Esophagus muscularis mucosa (tissue), 4 donors: Measurements from ENCODE around the gene FXR2. TPM values are rescaled to one million over a fixed set of nuclear protein-coding genes. Genes with fewer than 3 reads are reported as not detected.

ENCODE experiments used
- DNase-seq: peaks from one replicate; pipeline ENCODE4 v3.0.0-alpha.2; 2017; ENCODE audit errors: extremely low spot score
- H3K27ac ChIP-seq, 4 donors: fragments of 200-600 bp; sonication (generic); replicated peaks in 1 of 4; 1 replicate in 3 of 4; 2 replicates in 1 of 4; pipeline ENCODE4 v1.5.1; 2016 to 2019; ENCODE audit warnings: mild to moderate bottlenecking in 1 of 4
- H3K27me3 ChIP-seq, 4 donors: fragments of 200-600 bp; sonication (generic); one replicate each; pipeline versions ENCODE4 v1.5.1 to v1.6.0; 2016 to 2019
- H3K36me3 ChIP-seq, 4 donors: fragments of 200-600 bp; sonication (generic); one replicate each; pipeline ENCODE4 v1.5.1; 2016 to 2019
- H3K4me1 ChIP-seq, 4 donors: fragments of 200-600 bp; sonication (generic); one replicate each; pipeline ENCODE4 v1.5.1; 2016 to 2019
- H3K4me3 ChIP-seq, 4 donors: fragments of 200-600 bp; sonication (generic); 1 replicate in 2 of 4; 2 replicates in 2 of 4; pipeline ENCODE4 v1.5.1; 2016 to 2019; ENCODE audit warnings: mild to moderate bottlenecking in 4 of 4, moderate library complexity in 1 of 4
- H3K9me3 ChIP-seq, 4 donors: fragments of 200-600 bp; sonication (generic); 1 replicate in 3 of 4; 2 replicates in 1 of 4; pipeline ENCODE4 v1.5.1; 2016 to 2019
- EP300 ChIP-seq: sonication (generic); formaldehyde crosslinking; IDR thresholded peaks from one replicate; pipeline ENCODE4 v1.6.1; 2017; ENCODE audit warnings: antibody characterized with exemption
- POLR2A ChIP-seq: fragments of 450-650 bp; IDR thresholded peaks from one replicate; pipeline ENCODE4 v1.6.1; 2017; ENCODE audit warnings: antibody characterized with exemption, moderate library complexity, mild to moderate bottlenecking, low read depth
- POLR2AphosphoS5 ChIP-seq, 2 donors: sonication (generic); formaldehyde crosslinking; IDR thresholded peaks; one replicate each; pipeline ENCODE4 v1.6.1; 2017; ENCODE audit warnings: antibody characterized with exemption in 2 of 2
- WGBS: methylation state at CpG from one replicate; pipeline ENCODE4 v1.1.5; 2018; 5-methylcytosine and 5-hydroxymethylcytosine counted together
- intact Hi-C: fragments of 100-400 bp; cut with DNase I; formaldehyde crosslinking; loops from one replicate; pipeline ENCODE4 v1.15.1; 2023
- total RNA-seq, 4 donors: library from RNA; depleted of rRNA; stranded (reverse); fragments of >200 nt; gene quantifications; one replicate each; pipeline versions ENCODE4 v1.1.0 to v1.2.1, GENCODE V29; 2016
- TF ChIP-seq, protein P1 (sequence below), 3 experiments: fragments of 200-600 bp in 2 of 3; fragments of 450-650 bp in 1 of 3; sonication (generic) in 2 of 3; IDR thresholded peaks; one replicate each; pipeline ENCODE4 v1.5.1; 2017 to 2019; ENCODE audit warnings: antibody characterized with exemption in 3 of 3, mild to moderate bottlenecking in 2 of 3, moderate library complexity in 1 of 3

The FXR2 gene
- total RNA-seq, 4 donors from 2014 or later = 38.2 to 65.8 (median 50.2) TPM

DNA sequence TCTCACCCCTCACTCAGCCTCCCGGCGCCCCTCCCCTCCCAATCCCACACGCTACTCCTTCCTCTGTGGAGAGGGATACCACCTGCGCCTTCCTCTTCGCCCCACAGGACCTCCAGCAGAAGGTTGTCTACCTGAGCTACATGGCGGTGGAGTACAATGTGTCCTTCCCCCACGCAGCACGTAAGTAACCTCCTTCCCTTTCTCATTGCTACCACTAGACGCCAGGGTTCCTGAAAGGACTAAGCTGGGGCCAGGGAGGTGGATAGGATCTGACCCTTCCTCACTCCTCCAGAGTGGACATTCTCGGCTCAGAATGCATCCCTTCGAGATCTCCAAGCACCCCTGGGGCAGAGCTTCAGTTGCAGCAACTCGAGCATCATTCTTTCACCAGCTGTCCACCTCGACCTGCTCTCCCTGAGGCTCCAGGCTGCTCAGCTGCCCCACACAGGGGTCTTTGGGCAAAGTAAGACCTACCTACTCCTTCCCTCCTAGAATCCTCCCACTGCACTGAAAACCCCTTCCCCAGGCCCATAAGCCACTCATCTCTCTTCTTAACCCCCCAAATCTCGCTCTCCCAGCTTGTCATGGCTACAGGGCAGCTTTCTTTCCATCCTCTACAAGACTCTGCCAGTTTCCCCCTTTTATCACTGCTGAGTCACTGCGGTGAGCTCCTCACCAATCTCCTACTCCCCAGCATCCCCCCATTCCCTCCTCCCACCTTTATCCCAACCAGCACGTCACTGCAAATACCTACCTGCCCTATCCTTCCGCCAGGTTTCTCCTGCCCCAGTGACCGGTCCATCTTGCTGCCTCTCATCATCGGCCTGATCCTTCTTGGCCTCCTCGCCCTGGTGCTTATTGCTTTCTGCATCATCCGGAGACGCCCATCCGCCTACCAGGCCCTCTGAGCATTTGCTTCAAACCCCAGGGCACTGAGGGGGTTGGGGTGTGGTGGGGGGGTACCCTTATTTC, 33.8 kb downstream of the FXR2 start:
- no peak for DNase-seq
- intact Hi-C loops = no loop called here
- H3K4me3 ChIP-seq = peak overlapping the region; percentile 21 to 72 (median 39)
- TF ChIP-seq POLR2A (no peak), EP300 (no peak), POLR2AphosphoS5 (IDR thresholded peaks at IDR 0.05) (no peak)
- TF ChIP-seq, protein P1, sequence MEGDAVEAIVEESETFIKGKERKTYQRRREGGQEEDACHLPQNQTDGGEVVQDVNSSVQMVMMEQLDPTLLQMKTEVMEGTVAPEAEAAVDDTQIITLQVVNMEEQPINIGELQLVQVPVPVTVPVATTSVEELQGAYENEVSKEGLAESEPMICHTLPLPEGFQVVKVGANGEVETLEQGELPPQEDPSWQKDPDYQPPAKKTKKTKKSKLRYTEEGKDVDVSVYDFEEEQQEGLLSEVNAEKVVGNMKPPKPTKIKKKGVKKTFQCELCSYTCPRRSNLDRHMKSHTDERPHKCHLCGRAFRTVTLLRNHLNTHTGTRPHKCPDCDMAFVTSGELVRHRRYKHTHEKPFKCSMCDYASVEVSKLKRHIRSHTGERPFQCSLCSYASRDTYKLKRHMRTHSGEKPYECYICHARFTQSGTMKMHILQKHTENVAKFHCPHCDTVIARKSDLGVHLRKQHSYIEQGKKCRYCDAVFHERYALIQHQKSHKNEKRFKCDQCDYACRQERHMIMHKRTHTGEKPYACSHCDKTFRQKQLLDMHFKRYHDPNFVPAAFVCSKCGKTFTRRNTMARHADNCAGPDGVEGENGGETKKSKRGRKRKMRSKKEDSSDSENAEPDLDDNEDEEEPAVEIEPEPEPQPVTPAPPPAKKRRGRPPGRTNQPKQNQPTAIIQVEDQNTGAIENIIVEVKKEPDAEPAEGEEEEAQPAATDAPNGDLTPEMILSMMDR (IDR thresholded peaks at IDR 0.05) = no peak
- peak overlapping the region; percentile 82 to 94 (median 89) for H3K27ac ChIP-seq
- H3K9me3 ChIP-seq = no peaks in the 10 kb centered on the region
- peaks cover 53 to 94% (median 88%) of the 10 kb centered on the region in 4 donors for H3K4me1 ChIP-seq
- H3K36me3 ChIP-seq = peaks cover 28 to 38% (median 34%) of the 10 kb centered on the region in 4 donors
- WGBS = 76% methylated on average over 21 of the region's 23 CpGs
- H3K27me3 ChIP-seq = no peaks in the 10 kb centered on the region

DNA sequence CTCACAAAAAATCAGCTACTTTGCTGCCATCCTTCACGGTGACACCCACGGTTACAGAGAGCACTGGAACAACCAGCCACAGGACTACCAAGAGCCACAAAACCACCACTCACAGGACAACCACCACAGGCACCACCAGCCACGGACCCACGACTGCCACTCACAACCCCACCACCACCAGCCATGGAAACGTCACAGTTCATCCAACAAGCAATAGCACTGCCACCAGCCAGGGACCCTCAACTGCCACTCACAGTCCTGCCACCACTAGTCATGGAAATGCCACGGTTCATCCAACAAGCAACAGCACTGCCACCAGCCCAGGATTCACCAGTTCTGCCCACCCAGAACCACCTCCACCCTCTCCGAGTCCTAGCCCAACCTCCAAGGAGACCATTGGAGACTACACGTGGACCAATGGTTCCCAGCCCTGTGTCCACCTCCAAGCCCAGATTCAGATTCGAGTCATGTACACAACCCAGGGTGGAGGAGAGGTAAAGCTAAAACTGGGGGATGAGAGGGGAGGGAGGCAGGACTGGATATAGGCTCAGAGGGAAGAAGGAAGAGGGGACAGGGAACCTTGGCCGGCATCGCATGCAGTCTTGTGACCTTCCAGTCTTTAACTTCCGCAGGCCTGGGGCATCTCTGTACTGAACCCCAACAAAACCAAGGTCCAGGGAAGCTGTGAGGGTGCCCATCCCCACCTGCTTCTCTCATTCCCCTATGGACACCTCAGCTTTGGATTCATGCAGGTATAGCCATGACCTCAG, 34.7 kb downstream of the FXR2 start:
- no peaks in the 10 kb centered on the region for H3K9me3 ChIP-seq
- H3K36me3 ChIP-seq = peaks cover 37 to 47% (median 43%) of the 10 kb centered on the region in 4 donors
- 67% methylated on average over 8 of the region's 12 CpGs for WGBS
- H3K4me3 ChIP-seq = peak overlapping the region; percentile 21 to 72 (median 39)
- peak overlapping the region; percentile 82 to 94 (median 89) for H3K27ac ChIP-seq
- no peak for TF ChIP-seq POLR2A
- TF ChIP-seq POLR2AphosphoS5 (IDR thresholded peaks at IDR 0.05) = no peak
- DNase-seq = no peak
- no peaks in the 10 kb centered on the region for H3K27me3 ChIP-seq
- intact Hi-C loops = no loop called here
- H3K4me1 ChIP-seq = peaks cover 58 to 94% (median 89%) of the 10 kb centered on the region in 4 donors

DNA sequence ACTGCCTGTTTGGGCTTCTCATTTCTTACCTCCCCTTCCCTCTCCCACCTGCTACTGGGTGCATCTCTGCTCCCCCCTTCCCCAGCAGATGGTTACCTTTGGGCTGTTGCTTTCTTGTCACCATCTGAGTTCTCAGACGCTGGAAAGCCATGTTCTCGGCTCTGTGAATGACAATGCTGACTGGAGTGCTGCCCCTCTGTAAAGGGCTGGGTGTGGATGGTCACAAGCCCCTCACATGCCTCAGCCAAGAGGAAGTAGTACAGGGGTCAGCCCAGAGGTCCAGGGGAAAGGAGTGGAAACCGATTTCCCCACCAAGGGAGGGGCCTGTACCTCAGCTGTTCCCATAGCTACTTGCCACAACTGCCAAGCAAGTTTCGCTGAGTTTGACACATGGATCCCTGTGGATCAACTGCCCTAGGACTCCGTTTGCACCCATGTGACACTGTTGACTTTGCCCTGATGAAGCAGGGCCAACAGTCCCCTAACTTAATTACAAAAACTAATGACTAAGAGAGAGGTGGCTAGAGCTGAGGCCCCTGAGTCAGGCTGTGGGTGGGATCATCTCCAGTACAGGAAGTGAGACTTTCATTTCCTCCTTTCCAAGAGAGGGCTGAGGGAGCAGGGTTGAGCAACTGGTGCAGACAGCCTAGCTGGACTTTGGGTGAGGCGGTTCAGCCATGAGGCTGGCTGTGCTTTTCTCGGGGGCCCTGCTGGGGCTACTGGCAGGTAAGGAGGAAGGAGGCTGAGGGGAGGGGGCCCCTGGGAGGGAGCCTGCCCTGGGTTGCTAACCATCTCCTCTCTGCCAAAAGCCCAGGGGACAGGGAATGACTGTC, 35.5 kb downstream of the FXR2 start, which contains the start of gene CD68:
TSS of gene CD68 (plus strand) at position 638 of the 833 bp plus-strand sequence. CDS start at position 678, 40 bp downstream.
- WGBS = 12% methylated on average over 5 of the region's 7 CpGs
- Histone ChIP-seq H3K36me3 (peaks cover 45 to 55% (median 51%) of the 10 kb centered on the region in 4 donors), H3K27ac (peak within 1 kb of the TSS; percentile 82 to 94 (median 89)), H3K4me1 (peaks cover 58 to 94% (median 89%) of the 10 kb centered on the region in 4 donors), H3K9me3 (no peaks in the 10 kb centered on the region), H3K27me3 (no peaks in the 10 kb centered on the region), H3K4me3 (peak within 1 kb of the TSS; percentile 21 to 72 (median 39))
- intact Hi-C loops = no loop called here
- peak; percentile 94 for DNase-seq
- TF ChIP-seq POLR2A = peak; percentile 61
- TF ChIP-seq EP300 = no peak
- peak; percentile 71 to 85 for TF ChIP-seq POLR2AphosphoS5 (IDR thresholded peaks at IDR 0.05)

DNA sequence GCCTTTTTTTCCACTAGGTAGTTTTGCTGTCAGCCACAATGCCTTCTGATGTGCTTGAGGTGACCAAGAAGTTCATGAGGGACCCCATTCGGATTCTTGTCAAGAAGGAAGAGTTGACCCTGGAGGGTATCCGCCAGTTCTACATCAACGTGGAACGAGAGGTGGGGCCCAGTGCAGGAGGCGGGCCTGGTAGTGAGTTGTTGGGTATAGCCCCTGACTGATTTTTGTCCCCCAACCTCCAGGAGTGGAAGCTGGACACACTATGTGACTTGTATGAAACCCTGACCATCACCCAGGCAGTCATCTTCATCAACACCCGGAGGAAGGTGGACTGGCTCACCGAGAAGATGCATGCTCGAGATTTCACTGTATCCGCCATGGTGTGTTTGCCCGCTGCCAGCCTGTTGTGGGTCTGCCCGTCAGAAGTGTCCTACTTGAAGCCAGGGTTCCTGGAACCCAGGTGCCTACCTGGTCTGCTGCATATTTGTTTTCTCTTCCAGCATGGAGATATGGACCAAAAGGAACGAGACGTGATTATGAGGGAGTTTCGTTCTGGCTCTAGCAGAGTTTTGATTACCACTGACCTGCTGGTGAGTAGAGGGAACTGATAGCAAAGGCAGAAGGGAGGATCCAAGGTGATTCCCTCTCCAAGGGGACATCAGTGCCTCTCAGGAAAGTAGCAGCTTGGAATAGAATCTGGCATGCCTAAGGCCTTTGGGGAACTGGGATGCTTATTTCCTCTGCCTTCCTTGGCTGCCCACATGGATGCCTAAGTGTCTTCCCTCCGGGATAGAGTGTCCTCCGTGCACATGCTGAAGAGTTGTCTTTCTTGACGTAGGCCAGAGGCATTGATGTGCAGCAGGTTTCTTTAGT, 37.1 kb downstream of the FXR2 start:
- peaks cover 48 to 60% (median 53%) of the 10 kb centered on the region in 4 donors for H3K36me3 ChIP-seq
- peak overlapping the region in 2 of 4 donors; percentile 90 to 94 for H3K27ac ChIP-seq

DNA sequence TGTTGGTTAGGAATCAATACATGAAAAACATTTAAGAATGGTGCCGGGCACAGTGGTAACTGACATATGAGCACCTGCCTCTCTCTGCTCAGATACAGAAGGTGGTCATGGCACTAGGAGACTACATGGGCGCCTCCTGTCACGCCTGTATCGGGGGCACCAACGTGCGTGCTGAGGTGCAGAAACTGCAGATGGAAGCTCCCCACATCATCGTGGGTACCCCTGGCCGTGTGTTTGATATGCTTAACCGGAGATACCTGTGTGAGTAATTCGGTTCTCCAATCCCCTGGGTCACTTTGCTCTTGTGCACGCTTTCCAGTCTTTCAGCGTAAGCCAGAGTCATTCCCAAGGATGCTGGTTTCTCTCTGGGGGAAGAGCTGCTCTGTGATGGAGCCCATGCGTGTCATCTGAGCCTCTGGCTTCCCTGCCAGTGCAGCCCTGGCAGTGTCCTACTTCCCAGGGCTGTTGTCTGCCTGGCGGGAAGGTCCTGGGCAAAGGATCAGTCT, 38.2 kb downstream of the FXR2 start:
- peaks cover 52 to 83% (median 80%) of the 10 kb centered on the region in 4 donors for H3K4me1 ChIP-seq
- H3K4me3 ChIP-seq = no peak overlapping the region
- TF ChIP-seq, protein P1 (IDR thresholded peaks at IDR 0.05) = no peak
- TF ChIP-seq POLR2AphosphoS5 (IDR thresholded peaks at IDR 0.05) (no peak), POLR2A (no peak), EP300 (no peak)
- 90% methylated on average over 12 of the region's 14 CpGs for WGBS
- intact Hi-C loops = no loop called here
- H3K27me3 ChIP-seq = no peaks in the 10 kb centered on the region
- H3K9me3 ChIP-seq = no peaks in the 10 kb centered on the region
- peak overlapping the region in 2 of 4 donors; percentile 20 to 100 for H3K27ac ChIP-seq
- DNase-seq = no peak
- H3K36me3 ChIP-seq = peaks cover 48 to 60% (median 54%) of the 10 kb centered on the region in 4 donors

More for the DNA sequence above, 37.1 kb downstream of the FXR2 start:
- Histone ChIP-seq H3K27me3 (no peaks in the 10 kb centered on the region), H3K4me3 (no peak overlapping the region), H3K9me3 (no peaks in the 10 kb centered on the region), H3K4me1 (peaks cover 53 to 89% (median 84%) of the 10 kb centered on the region in 4 donors)
- DNase-seq = no peak
- intact Hi-C loops = no loop called here
- peak in 1 of 2 donors; percentile 5 for TF ChIP-seq POLR2AphosphoS5 (IDR thresholded peaks at IDR 0.05)
- TF ChIP-seq POLR2A = no peak
- WGBS = 79% methylated on average over 17 of the region's 17 CpGs
